HG03060 (cell line): ENCODE results near the gene ITGB1BP1.
"Not testable (repeated sequence)": the region's sequence is repeated elsewhere in the genome, so short reads cannot be mapped to it uniquely, and the experiment has no call there.

Source experiments
- ATAC-seq: cut with Tn5 transposase; IDR thresholded peaks from one replicate; pipeline ENCODE4 v1.9.1; 2021; ENCODE audit warnings: low read depth, moderate number of reproducible peaks; ENCODE audit not compliant: unreplicated experiment

Gene ITGB1BP1

GRCh38 chr2:9401646-9402371 is 21.5 kb downstream of the ITGB1BP1 start:
- ATAC-seq, result no peak

- ATAC-seq, result no peak
Measured at GRCh38 chr2:9401059-9401547, 22.2 kb downstream of the ITGB1BP1 start.

DNA sequence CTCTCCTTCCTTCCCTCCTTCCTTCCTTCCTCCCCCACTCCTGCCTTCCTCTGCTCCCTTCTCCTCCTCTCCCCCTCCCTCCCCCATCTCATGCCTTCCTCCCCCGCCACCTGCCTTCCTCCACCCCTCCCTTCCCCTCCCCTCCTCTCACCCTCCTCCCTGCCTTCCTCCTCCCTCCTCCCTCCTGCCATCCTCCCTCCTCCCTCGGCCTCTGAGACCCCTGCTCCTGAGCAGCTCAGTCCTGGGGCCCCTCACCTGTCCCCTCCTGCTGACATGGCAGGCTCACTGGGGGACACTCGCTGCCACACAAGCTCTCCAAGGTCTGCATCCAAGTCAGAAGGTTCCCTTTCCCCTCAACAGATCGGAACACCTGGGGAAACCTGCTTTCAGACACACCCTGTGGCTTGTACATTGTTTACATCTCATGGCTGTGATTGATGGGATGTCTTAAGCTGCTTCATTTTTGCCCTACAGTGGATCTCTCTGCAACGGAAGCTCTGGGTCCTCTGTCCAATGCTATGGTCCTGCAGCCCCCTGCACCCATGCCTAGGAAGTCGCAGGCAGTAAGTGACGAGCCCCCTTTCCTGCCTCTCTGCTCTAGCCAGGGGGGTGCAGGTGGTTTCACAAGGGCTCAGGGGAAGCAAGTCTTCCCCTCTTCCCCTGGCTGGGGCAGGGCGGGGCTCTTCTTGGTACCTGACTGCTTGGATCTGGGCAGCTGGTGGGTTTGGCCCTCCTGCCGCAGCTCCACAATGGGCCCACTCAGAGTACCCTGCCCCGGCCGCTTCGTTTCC is 22.9 kb downstream of the ITGB1BP1 start:
- no peak for ATAC-seq

DNA sequence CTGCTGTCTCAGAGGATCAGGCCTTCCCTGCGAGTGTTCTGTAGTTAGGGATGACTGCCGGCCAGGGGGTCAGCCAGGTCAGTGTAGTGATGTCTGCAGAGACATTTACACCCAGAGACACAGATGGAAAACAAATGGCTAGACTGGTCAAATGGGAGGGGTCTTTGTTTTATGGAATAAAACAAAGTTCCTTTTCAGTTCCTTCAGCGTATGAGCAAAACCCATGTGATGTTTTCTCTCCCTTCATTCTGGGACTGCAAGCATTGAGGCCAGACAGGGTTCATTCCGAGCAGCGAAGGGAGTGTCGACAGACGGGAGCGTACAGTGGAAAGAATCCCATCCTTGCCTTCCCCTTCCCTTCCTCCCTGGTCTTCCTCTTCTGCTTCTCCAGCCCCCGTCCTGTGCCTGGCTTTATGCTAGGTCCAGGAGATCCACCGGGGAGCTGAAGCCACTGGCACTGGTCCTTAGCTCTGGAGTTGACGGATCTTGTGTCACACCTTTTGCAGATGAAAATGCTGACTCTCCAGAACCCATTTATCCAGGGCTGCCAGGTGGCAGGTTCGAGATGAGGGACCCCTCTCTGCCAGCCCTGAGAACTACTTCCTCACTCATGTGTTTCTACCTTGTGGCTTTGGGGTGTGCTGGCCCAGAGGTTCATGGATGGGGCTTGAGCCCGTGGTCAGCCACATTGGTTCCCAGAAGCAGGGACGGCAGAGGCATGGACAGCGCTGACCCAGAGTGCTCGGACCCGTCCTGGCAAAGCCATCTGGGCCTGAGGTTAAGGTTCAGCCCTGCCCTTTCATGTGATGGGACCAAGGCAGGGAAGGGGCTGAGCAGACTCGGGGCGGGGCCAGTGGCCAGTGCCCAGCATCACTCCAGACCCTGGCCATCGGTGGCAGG is 24.2 kb downstream of the ITGB1BP1 start:
- no peak for ATAC-seq

DNA sequence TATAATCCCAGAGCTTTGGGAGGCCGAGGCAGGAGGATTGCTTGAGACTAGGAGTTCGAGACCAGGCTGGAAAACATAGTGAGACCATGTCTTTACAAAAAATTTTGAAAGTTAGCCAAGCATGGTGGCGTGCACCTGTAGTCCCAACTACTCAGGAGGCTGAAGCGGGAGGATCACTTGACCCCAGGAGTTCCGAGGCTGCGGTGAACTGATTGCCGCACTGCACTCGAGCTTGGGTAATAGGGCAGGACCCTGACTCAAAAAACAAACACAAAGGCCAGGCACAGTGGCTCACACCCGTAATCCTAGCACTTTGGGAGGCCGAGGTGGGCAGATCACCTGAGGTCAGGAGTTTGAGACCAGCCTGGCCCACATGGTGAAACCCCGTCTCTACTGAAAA is 25.1 kb downstream of the ITGB1BP1 start:
- ATAC-seq, result not testable (repeated sequence)

GRCh38 chr2:9397201-9397600 is 26.1 kb downstream of the ITGB1BP1 start:
- no peak for ATAC-seq

- no peak for ATAC-seq
Measured at GRCh38 chr2:9394816-9395215, 28.5 kb downstream of the ITGB1BP1 start.

DNA sequence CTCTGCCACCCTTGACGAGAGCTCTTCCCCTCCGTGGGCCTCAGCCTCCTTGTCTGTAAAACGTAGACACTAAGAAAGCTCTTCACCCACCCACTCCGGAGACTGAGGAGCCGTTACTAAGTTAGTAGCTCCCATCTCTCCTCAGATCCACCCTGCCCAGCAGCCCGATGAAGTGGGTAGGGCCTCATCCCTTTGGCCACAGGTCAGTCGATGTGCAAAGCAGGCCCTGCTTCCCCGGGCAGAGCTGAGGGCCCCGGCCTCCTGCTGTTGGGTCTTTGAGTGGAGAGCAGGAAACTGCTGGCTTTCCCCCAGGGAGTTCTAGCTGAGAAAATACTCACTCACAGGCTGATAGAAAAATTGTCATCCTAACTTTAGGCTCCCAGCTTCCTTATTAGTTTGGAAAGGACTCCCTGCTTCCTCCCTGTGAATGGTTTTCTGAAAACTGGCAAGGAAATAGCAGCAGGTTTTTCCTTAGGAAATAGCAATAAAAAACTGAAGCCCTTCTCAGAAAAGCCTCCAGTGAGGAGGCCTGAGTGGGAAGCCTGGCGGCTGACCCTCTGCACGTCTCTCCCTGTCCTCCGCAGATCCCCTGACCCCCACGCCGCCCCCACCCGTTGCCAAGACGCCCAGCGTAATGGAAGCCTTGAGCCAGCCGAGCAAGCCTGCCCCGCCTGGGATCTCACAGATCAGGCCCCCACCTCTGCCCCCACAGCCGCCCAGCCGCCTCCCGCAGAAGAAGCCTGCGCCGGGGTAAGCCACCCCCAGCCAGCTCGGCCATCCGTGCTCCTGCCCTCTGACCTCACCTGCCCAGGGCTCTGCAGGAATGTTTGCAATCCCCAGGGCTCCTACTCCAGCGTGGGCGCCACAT is 30.2 kb downstream of the ITGB1BP1 start:
- no peak for ATAC-seq

- ATAC-seq, result no peak
Measured at GRCh38 chr2:9391961-9392720, 31.2 kb downstream of the ITGB1BP1 start.

DNA sequence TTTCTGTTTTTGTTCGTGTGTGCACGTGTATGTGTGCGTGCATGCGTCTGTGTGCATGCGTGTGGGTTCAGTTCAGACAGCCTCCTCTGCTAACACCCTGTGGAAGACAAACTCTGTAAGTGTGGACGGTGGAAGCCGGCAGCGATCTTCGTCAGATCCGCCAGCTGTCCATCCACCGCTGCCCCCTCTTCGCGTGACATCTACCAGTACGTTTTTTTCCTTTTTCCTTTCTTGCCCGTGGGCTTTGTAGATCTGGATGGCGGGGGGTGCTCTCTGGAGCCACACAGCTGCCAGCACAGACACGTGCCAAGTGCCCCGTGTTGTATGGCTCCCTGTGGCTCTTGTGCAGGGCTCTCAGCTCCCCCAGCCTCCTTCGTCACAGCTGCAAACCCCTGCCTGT is 32.3 kb downstream of the ITGB1BP1 start:
- no peak for ATAC-seq

GRCh38 chr2:9390151-9390850 is 33.0 kb downstream of the ITGB1BP1 start:
- no peak for ATAC-seq

DNA sequence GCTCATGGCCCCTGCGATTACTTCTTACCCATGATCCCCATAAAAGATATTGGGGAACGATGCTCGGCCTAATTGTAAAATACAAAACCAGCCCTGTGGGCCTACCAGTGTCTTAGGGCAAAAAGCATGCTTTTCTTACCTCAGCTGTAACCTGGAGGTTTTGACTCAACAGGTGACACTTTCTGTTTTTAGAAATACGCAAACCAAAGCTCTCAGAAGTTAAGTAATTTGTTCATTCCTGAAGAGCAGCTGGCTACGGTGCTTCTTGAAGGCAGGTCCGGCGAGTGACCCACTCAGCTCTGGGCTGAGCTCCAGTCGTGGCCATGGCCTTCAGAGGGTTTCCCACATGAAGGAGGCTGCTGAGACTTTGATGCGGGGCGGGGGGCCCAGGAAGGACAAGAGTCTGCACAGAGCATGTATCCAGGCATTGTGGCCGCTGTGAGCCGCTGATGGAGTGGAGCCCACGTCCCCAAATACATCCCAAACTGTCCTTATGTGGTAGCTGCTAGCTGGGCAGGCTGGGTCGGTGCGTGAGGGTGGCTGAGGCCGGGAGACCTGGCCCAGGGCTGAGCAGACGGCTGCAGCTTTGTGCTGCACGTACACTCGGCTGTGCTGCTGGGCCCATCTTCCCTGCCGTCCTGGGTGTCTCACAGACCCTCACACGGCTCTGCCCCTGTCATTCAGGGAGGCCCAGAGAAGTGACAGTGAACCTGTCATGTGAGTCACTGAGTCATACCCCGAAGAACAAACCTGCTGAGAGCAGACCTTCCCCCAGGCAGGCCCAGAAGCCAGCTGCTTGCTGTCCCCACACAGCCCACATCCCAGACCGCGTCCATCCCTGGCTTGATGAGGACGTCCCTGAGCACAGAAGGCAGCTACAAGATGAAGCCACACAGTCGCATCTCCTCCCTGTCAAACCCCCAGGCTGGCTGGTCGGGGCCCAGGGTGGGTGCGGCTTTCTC is 34.1 kb downstream of the ITGB1BP1 start:
- ATAC-seq, result no peak

DNA sequence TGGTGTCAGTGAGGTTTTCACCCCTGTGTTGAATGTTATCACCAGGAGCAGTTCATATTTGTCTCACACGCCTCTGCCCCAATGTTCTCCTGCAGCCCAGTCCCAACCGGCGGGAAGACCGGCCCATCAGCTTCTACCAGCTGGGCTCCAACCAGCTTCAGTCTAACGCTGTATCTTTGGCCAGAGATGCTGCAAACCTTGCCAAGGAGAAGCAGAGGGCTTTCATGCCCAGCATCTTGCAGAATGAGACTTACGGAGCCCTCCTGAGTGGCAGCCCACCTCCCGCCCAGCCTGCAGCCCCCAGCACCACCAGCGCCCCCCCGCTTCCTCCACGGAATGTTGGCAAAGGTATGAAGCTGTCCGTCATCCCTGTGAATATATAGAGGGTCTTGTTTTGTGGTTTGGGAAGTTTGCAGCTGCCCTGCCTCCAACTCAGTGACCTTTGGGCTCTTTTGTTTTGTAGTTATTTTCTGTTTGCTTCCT is 35.1 kb downstream of the ITGB1BP1 start:
- ATAC-seq, result no peak

- no peak for ATAC-seq
Measured at GRCh38 chr2:9385841-9386240, 37.5 kb downstream of the ITGB1BP1 start.

DNA sequence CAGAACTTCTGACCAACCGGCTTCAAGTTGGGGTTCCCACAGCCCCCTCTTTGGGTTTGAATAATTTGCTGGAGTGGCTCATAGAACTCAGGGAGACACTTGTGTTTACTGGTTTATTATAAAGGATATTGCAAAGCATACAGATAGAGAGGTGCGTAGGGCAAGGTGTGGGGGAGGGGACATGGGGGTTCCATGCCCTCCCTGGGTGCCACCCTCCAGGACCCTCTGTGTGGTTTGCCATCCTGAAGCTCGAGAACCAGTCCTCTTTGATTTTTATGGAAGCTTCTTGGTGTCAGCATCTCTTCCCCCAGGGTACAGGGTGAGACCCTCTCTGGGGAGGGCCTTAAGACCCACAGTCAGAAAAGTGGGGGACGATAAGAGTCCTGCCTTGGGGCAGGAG is 38.8 kb downstream of the ITGB1BP1 start:
- no peak for ATAC-seq

DNA sequence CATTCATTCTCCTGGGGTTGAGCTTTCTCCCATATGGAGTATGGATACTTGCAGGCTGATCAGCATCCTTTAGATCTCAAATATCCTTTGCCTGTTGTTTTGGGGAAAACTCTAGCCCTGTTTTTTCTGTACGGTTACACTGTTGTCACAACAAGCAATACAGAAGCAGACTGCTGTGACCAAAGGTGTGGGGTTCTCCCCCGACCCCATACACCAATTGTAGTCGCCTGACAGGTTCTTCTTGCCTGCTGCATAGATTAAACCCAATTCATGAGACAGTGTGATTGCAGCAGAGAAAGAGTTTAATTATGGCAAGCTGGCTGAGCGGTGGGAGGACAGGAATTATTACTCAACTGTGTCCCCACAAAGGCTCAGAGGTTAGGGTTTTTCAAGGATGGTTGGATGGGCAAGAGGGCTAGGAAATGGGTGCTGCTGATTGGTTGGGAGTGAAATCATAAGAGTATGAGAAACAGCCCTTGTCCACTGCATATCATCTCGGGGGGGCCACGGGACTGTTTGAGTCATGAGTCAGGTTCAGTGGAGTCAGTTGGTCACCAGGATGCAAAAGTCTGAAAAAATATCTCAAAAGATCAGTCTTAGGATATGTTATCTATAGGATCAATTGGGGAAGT is 40.6 kb downstream of the ITGB1BP1 start:
- ATAC-seq, result no peak
